ENCODE results near the gene ARHGAP24. TPM values are rescaled to one million over a fixed set of nuclear protein-coding genes. Genes with fewer than 3 reads are reported as not detected.

The ARHGAP24 gene
- total and polyA plus RNA-seq, 10 of the 15 experiments (the other 5 are each of a cell fraction or from before 2014, with no cell fraction given): 0.10 to 4.2 (median 0.52) TPM

- no peak overlapping the region for H3K27ac ChIP-seq (ENCODE audit: control insufficient read depth, insufficient read depth)
- H2AFZ ChIP-seq (ENCODE audit: control insufficient read depth, low read depth, low read length): no peak overlapping the region
- DNase-seq (ENCODE audit: low read depth, low spot score): no peak
- intact Hi-C loops (cut with micrococcal nuclease; ENCODE audit: unreplicated experiment) (no loop called here), in situ Hi-C loops (cut with MboI) (no loop called here)
- RAD21 ChIA-PET (ENCODE audit: unreplicated experiment): no interaction called here
- H3K4me3 ChIP-seq: no peak overlapping the region
- POLR2A ChIA-PET: no interaction called here
- H3K9ac ChIP-seq (ENCODE audit: control insufficient read depth, insufficient read depth, low read length): no peak overlapping the region
- no peak overlapping the region for H3K4me2 ChIP-seq (ENCODE audit: control insufficient read depth, insufficient read depth)
- H3K27me3 ChIP-seq (replicated peaks in 1 of 2; ENCODE audit: control insufficient read depth in 2 of 2, insufficient read depth in 2 of 2, low read length in 1 of 2): no peaks in the 10 kb centered on the region
- no peaks in the 10 kb centered on the region for H4K20me1 ChIP-seq (ENCODE audit: control insufficient read depth, insufficient read depth)
- CTCF ChIA-PET: interaction anchor here (1.2 kb wide), 1 partner anchor 13 kb away, joined by 3 read pairs; no protein-coding TSS in a partner anchor
- BruUV-seq (replicated peaks): no TSS peak
- ATAC-seq: no peak
- H3K36me3 ChIP-seq (ENCODE audit: control insufficient read depth in 2 of 2, insufficient read depth in 2 of 2, low read length in 1 of 2): no peaks in the 10 kb centered on the region
- no peaks in the 10 kb centered on the region for H3K9me3 ChIP-seq (replicated peaks; ENCODE audit: control insufficient read depth, insufficient read depth, low read length)
- SMC1A ChIA-PET (ENCODE audit: uncharacterized antibody, unreplicated experiment): interaction anchor here (0.7 kb wide), 1 partner anchor 993 kb away, joined by 3 read pairs; no protein-coding TSS in a partner anchor
- no peak for TF ChIP-seq ETV6 (conservative IDR thresholded peaks at IDR 0.05 in 1 of 2, IDR thresholded peaks at IDR 0.05 in 1 of 2; ENCODE audit: borderline replicate concordance in 1 of 2, low read depth in 1 of 2)
- TF ChIP-seq POU2F2 (IDR thresholded peaks at IDR 0.05; ENCODE audit: borderline replicate concordance, low read depth, low read length): no peak
- no peak for TF ChIP-seq CHD4 (IDR thresholded peaks at IDR 0.05)
- no peak for TF ChIP-seq ZNF217 (IDR thresholded peaks at IDR 0.05)
- TF ChIP-seq REST (IDR thresholded peaks at IDR 0.05; ENCODE audit: low read depth, low read length): no peak
- FAIRE-seq: no peak
- no peaks in the 10 kb centered on the region for H3K79me2 ChIP-seq (ENCODE audit: control insufficient read depth, insufficient read depth, low read length)
- WGBS (ENCODE audit: insufficient coverage, insufficient replicate concordance, low lambda C conversion rate, missing lambda C conversion rate): 78% methylated on average over 1 of the region's 1 CpG
- H3K4me1 ChIP-seq (ENCODE audit: control insufficient read depth, insufficient read depth, low read length): peaks cover 5% of the 10 kb centered on the region; the same call in 1 of the 2 replicates
Observed at GRCh38 chr4:85598936-85599335, 124.0 kb downstream of the ARHGAP24 start.
